T-helper 2 cell (primary cell): ENCODE measurements around the gene ADAMTS2.

Experiments
- DNase-seq, 5 experiments: peaks; one replicate each; pipeline versions ENCODE4 v3.0.0 to v3.0.0-alpha.2; 2012 to 2022

The ADAMTS2 gene

GRCh38 chr5:179134511-179134910 is 210.8 kb downstream of the ADAMTS2 start:
- DNase-seq: no peak

GRCh38 chr5:179132586-179133355 is 212.5 kb downstream of the ADAMTS2 start:
- DNase-seq: no peak

GRCh38 chr5:179131886-179132585 is 213.2 kb downstream of the ADAMTS2 start:
- no peak for DNase-seq

- no peak for DNase-seq
Measured at GRCh38 chr5:179131321-179131835, 213.9 kb downstream of the ADAMTS2 start.

GRCh38 chr5:179130101-179130681 is 215.1 kb downstream of the ADAMTS2 start:
- DNase-seq: no peak

GRCh38 chr5:179129607-179130071 is 215.6 kb downstream of the ADAMTS2 start:
- DNase-seq: no peak

- DNase-seq: no peak
Measured at GRCh38 chr5:179128976-179129375, 216.3 kb downstream of the ADAMTS2 start.

GRCh38 chr5:179128041-179128365 is 217.3 kb downstream of the ADAMTS2 start:
- no peak for DNase-seq

GRCh38 chr5:179127136-179128040 is 217.9 kb downstream of the ADAMTS2 start:
- no peak for DNase-seq

- no peak for DNase-seq
Measured at GRCh38 chr5:179126506-179126991, 218.7 kb downstream of the ADAMTS2 start.

- no peak for DNase-seq
Measured at GRCh38 chr5:179125789-179126505, 219.3 kb downstream of the ADAMTS2 start.

- no peak for DNase-seq
Measured at GRCh38 chr5:179124853-179125788, 220.1 kb downstream of the ADAMTS2 start.

GRCh38 chr5:179124273-179124852 is 220.9 kb downstream of the ADAMTS2 start:
- DNase-seq: no peak

- no peak for DNase-seq
Measured at GRCh38 chr5:179123491-179124272, 221.6 kb downstream of the ADAMTS2 start.

GRCh38 chr5:179123109-179123426 is 222.2 kb downstream of the ADAMTS2 start:
- DNase-seq: no peak

GRCh38 chr5:179122411-179123108 is 222.7 kb downstream of the ADAMTS2 start:
- DNase-seq: no peak

GRCh38 chr5:179121667-179122111 is 223.6 kb downstream of the ADAMTS2 start:
- no peak for DNase-seq

- no peak for DNase-seq
Measured at GRCh38 chr5:179120951-179121666, 224.2 kb downstream of the ADAMTS2 start.
